D721Med (cell line): Measurements from ENCODE around the gene ASCL1.

Experiments used
- DNase-seq: peaks from one replicate; pipeline ENCODE4 v3.0.0; 2011; ENCODE audit warnings: low spot score; ENCODE audit not compliant: insufficient read length
- FAIRE-seq: peaks from 2 replicates; lab custom pipeline; 2011; peaks lifted over from hg19 to GRCh38; lab: Jason Lieb, UNC
- CTCF ChIP-seq: IDR thresholded peaks from 2 replicates; pipeline ENCODE4 v1.5.1; 2012; ENCODE audit warnings: mild to moderate bottlenecking, control low read depth; ENCODE audit not compliant: insufficient read depth; ENCODE audit errors: missing control alignments

ASCL1 gene

GRCh38 chr12:102976609-102977280, 19.3 kb downstream of the ASCL1 start:
- FAIRE-seq = no peak
- no peak for DNase-seq
- TF ChIP-seq CTCF = no peak

DNA sequence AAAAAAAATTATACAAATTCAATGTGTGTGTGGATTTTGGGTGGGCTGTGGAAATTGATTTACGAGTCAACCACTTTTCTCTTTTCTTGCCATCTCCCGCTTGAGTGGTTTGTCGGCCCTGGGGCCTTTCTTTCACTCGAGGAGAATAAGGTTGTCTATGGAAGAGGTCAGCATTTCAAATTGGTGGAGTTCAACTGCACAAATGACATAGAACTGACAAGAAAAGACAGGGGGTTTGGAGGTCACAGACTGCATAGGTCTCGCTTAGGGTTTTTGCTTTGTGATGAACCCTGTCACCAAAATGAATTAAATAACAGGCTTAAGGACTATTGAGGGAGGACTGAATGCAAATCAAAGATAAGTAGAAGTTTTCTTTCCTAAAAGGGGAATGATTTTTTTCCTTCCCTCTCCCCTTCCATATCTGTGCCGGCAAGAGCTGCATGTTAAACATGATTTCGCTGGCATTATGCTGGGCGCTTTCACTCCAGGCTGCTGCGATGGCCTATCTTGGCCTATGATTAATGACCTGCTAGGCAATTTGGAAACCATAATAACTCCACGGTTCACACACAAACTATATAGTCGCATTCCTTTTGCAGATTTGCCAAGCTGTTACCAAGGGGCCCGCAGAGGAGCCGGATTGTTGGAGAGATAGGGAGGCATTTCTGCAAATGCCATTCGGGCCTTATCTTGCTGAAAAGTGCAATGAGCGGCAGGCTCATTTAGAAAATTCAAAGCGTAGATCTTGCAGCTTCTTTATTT, 20.7 kb downstream of the ASCL1 start:
- no peak for TF ChIP-seq CTCF
- FAIRE-seq = no peak
- no peak for DNase-seq

DNA sequence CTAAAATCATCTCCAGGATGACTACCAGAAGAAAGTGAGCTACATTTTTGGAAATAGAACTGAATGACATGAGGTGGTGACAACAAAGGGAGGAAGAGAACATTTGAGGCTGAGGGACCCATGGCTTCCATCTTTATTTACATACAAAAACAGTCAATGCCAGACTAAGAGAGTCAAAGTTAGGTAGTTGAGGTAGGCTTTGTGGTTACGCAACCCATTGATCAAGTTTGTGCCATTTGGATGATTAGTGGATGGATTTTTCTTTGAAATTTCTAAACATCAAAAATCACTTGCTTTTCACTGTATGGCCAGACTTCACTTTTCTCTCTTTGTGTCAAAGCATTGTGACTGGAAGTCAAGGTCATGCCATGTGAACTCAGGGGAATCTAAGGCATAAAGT, 22.9 kb downstream of the ASCL1 start:
- no peak for DNase-seq
- TF ChIP-seq CTCF = no peak
- no peak for FAIRE-seq

GRCh38 chr12:102990419-102990818, 32.9 kb downstream of the ASCL1 start:
- DNase-seq (no peak), FAIRE-seq (no peak)
- TF ChIP-seq CTCF = no peak

DNA sequence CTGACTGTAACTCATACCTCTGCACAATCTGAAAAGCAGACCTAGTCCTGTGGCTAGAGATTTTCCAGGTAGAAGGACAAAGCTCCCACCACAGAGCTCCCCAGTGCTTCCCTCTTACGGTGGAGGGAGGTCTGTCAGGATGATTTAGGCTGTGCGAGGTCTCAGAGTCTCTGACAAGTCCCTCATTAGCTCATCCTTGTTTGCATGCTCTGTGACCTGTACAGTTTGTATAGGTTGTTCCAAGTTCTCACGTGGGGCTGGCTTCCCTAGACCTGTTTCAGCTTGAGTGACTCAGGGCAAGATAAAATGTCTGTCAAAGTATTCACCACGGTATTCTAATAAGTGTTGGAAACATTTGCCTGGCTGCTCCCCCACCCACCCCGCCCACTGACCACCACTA, 34.8 kb downstream of the ASCL1 start:
- FAIRE-seq (no peak), DNase-seq (no peak)
- no peak for TF ChIP-seq CTCF

DNA sequence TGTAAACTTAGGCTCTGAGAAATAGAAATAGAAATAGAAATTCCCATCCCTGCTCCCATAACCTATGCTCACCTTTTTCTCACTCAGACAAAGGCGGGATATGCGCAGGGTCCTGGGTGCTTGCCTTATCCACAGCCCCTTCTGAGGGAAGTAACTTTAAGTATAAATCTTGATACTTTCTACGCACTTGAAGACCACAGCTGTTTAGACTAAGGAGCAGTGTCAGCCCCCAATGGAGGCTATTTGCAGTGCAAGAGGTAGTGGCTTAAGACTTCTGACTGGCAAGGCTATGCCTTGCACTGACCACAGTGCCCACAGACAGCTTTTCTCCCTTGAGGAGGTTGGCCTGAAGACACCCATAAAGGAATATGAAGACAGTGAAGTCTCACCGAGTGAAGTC, 35.2 kb downstream of the ASCL1 start:
- DNase-seq (no peak), FAIRE-seq (no peak)
- TF ChIP-seq CTCF = no peak

DNA sequence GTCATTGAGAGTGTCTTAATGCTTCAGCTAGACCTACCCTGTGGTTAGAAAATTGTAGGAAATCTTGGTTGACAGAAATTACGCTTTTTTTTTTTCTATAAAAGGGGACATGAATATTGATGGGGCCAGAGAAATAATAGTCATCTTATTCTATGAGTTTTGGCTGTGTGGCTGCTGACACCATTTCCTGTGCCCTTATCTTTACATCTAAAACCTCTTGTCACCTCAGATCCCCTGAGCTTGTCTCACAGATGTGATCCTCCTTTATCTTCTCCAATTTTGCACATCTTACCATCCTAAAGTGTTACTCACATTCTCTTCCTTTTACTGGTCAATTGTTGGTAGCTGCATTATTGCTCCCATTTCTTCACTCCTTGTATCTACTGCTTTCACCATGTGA, 36.1 kb downstream of the ASCL1 start:
- DNase-seq (no peak), FAIRE-seq (no peak)
- no peak for TF ChIP-seq CTCF
